Activated CD4-positive, alpha-beta T cell treated with anti-CD3 and anti-CD28 coated beads, Interleukin-10, Interleukin-2, amounts not matched to agents 100 ng/mL and 50 ng/mL, durations not matched to agents 16 hours and 8 hours (primary cell): ENCODE results near the gene C16orf74.

Experiments
- DNase-seq: peaks from one replicate; pipeline ENCODE4 v3.0.0-alpha.2; 2020

Gene C16orf74

DNA sequence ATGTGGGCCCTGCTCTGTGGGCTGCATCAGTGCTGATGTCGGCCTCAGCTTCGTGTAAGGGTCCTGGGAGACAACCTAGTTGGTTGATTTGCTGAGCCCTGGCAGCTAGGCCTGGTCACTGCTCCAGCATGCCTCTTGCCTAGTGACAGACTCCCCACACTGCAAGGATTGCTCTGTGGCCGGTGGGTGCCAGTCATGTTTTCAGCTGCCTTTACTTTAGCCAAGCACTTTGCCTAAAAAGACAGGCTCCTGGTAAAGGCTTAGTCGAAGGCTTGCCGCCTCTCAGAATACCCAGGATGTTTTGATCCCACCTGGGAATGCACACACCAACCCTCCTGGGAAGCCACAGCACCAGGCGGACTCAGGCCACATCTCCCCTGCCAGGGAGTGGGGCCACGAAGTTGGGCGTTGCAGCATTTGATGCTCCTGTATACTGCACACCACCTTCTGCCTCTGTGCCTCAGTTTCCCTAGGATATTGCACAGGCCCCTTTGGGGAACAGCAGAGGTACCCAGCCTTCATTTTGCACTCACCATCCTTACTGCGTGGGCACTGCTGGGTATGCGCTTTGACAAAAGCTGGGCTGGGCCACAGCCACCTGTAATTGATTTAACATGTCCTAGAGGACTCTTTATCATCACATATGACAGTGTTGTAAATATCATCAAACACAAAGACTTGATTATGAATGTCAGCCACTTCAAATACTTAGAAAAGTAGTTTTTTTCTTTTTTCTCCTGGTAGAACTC, 82.0 kb downstream of the C16orf74 start:
- no peak for DNase-seq

DNA sequence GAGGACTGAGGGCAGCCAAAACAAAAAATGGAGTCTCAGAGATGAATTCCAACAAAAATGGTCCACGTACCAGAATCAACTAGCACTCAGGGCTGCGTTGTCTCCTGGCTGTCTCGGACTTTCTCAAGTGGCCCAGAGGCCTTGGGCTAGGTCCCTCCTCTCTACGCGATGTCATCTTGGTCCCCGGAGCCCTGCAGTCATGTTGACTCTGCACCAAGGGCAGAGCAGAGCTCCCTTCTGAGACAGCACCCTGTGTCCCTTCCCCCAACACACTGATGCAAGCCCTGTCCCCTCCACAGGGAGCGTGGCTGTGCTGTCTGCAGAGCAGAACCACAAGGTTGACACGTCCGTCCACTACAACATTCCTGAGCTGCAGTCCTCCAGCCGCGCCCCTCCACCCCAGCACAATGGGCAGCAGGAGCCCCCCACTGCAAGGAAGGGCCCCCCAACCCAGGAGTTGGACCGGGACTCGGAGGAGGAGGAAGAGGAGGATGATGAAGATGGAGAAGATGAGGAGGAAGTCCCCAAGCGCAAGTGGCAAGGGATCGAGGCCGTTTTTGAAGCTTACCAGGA, 83.0 kb downstream of the C16orf74 start:
- DNase-seq, result no peak

DNA sequence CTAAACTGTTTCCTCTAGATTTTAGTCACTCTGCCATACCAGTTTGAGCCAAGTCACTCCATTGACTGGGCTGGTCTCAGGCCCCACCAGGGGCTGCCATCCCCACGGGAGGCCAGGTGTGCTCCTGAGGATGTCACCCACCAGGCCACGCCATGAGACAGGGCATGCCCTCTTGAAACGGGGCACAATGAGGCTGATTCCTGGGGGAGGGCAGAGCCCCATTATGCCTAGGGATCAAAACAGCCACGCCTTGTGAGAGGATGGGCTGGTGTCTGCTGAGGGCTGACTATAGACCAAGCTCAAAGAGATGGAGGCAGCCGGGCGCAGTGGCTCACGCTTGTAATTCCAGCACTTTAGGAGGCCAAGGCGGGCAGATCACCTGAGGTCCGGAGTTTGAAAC, 83.6 kb downstream of the C16orf74 start:
- no peak for DNase-seq

DNA sequence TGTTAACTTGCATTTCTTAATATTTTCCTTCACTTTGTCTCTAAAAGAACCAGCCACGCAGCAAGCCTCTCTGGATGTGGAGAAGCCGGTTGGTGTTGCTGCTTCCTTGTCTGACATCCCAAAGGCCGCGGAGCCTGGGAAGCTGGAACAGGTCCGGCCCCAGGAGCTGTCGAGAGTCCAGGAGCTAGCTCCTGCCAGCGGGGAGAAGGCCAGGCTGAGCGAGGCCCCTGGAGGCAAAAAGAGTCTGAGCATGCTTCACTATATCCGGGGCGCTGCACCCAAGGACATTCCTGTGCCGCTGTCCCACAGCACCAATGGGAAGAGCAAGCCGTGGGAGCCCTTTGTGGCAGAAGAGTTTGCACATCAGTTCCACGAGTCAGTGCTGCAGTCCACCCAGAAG, 85.0 kb downstream of the C16orf74 start:
- DNase-seq, result no peak

DNA sequence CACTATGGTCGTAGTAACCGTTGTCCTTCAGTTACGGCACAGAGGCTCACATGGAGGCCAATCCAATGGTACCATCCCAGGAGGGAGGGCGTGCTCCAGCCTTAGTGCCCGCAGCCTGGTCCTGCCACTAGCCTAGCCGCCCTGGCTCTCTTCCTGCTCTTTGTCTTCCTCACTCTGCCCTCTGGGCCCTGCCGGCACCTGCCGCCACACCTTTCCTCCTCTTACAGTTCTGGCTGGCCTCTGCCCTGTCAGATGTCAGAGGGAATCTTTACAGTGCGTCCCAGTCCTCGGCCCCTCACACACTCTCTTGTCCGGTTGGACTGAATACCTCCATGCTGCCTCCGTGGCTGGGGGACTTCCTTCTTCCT, 85.5 kb downstream of the C16orf74 start:
- DNase-seq, result no peak

DNA sequence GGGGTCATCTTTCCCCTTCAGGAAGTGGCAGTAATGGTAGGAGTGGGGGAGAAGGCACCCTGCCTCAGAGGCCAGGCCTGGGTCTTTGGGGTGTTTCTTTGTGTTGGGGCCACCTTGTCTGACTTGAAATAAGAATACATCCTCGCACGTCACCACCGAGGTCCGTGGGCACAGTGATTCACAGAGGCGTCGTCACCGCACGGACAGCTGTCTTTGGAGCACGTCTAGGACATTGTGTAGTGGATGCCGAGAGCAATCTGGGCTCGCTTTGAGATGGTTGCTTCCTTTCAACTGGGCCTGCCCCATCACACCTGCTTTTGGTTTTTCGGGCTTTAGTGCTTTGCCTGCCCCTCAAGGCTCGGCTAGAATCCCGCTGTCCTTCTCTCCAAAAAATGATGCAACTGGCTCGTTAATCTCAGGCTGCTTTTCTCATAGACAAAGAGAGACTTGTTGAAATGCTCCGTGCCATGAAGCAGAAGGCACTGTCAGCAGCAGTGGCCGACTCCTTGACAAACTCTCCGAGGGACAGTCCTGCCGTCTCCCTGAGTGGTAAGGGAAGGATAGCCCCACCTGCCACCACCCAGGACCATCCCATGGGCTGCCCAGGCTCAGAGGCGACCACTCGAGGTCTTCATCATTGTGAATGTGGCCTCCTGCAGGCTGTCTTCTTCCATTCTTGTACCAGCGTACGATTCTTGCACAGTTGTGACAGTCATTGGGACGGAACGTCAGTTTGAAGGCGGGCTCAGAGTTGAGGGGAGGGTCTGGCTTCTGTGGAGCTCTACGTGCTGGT, 86.1 kb downstream of the C16orf74 start:
- no peak for DNase-seq

DNA sequence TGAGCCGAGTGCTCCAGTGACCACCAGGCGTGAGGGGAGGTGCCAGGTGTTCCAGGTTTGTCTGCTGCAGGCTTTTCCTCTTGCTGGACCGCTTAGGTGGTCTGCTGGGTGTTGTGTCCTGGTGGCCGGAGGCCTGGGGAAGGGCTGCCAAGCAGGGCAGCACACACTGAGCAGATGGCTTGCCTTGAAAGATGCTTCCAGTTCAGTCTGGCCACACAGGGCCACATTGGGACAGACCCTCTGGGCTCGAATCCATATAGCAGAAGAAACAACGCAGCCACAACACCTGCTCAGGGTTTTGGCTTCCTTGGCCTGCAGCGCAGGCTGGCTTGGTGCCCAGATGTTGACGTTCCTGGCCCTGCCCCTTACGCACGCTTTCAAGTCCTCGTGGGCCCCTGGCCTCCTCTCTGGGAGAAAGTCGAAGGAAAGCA, 87.0 kb downstream of the C16orf74 start:
- no peak for DNase-seq

DNA sequence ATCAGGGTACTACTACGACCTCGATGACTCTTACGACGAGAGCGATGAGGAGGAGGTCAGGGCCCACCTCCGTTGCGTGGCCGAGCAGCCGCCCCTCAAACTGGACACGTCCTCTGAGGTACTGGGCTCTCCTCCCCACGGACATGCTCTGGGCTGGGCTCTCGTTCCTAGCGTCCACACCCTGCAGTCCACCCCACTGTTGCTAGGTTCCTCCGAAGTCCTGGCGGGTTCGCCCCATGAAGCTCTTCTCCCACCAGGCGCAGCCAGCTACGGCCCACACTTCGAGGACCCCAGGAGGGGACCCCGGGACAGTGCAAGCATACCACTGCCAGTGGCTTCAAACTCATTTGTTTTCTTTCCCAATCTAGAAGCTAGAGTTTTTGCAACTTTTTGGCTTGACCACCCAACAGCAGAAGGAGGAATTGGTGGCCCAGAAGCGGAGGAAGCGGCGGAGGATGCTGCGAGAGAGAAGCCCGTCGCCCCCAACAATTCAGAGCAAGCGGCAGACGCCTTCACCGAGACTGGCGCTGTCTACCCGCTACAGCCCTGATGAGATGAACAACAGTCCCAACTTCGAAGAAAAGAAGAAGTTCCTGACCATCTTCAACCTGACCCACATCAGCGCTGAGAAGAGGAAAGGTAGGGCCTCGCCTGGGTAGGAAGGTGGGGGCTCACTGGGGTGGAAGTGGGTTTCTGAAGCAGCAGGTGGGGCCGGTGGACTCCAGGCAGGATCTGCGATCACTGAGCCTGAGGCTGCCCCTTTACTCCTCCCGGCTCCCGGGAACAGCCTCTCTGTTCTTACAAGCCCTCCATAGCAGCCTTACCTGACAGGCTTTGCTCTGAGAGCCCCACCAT, 87.7 kb downstream of the C16orf74 start:
- no peak for DNase-seq

DNA sequence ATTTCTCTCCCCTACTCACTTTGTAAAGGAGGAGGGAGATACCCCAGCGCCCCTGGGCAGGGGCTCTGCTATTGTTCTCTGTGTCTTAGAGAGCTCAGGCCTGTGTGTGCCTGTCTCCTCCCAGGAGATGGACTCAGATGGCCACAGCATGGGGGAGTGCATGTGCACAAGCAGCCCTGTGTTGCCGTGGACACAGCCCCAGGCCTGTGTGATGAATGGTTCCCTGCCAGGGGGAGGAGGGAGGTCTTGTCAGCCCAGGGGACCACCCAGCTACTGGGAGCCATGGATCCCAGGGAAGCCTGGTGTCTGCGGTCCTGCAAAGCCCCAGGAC, 88.4 kb downstream of the C16orf74 start:
- no peak for DNase-seq

DNA sequence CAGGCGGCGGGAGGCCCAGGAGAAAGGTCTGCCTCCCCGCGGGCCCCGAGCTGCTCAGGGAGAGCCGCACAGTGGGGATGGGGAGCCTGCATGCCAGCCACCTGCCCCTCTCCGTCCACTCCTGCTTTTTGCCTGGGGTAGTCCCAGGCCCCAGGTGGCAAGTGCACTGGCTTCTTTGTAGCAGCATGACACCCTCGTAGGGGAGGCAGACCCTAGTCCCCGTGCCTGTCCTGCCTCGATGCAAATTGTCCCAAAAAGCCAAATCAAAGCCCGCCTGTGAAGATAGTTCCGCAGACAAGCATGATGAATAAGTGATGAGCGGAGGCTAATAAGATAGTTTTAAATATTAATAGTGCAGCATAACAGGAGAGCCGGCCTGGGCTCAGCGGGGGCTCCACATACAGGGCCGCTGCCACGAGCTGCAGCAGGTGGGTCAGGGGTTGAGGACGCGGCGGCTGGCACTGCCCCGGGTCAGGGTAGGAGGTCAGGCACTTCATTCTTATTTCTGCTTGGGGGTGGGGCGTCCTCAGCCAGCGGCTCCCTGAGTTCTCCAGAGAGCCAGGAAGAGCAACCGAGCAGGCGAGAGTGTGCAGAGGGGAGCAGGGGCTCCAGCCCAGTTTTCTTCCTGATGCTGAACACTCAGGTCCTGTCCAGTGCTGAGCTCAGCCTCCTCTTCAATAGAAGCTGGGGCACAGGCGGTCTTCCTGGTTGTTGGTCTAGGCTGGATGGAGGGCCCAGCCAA, 89.0 kb downstream of the C16orf74 start:
- DNase-seq, result no peak

DNA sequence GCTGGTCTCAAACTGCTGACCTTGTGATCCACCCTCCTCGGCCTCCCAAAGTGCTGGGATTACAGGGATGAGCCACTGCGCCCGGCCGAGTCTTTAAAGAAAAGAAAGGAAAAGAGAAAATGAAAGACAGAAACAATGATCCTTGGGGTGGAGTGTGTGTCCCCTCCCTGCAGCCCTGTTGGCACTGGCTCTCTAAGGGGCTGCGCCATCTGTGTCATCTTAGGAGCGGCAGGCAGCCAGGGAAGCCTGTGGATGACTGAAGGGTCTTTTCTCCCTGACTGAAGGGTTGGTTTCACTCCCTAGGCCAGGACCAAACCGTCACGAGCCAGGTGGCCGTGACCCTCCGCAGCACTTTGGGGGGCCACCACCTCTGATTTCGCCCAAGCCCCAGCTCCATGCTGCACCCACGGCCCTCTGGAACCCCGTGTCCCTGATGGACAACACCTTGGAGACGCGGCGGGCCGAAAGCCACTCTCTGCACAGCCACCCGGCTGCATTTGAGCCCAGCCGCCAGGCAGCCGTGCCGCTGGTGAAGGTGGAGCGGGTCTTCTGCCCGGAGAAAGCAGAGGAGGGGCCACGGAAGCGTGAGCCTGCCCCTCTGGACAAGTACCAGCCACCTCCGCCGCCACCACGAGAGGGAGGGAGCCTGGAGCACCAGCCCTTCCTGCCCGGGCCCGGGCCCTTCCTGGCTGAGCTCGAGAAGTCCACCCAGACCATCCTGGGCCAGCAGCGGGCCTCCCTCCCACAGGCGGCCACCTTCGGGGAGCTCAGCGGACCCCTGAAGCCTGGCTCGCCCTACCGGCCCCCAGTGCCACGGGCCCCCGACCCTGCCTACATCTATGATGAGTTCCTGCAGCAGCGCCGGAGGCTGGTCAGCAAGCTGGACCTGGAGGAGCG, 89.8 kb downstream of the C16orf74 start:
- DNase-seq, result no peak

DNA sequence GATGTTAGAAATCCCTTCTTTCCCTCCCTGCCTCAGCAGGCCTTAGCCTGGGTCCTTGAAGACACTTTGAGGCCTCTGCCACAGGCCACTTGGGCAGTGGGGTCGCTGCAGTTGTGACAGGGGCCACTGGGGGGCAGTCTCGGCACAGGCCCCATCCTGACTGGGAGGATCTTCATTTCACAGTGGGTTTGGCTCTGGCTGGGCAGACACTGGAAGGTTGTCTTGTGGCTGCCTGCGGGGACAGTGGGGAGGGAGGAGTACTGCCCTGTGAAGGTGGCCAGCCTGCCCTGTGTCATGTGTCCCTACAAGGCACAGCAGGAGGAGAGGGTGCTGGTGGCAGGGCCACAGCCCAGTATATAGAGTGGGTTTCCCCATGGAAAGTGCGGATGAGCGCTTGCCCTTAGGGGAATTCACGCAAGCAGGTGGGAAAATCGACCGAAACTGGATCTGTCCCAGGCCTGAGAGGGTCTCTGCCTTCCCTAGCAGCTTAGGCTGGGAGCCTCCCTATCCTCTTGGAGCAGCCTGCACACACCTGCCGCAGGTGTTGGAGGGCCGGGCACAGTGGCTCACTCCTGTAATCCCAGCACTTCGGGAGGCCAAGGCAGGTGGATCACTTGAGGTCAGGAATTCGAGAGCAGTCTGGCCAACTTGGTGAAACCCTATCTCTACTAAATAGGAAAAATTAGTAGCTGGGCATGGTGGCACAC, 90.9 kb downstream of the C16orf74 start:
- DNase-seq, result peak; percentile 71

DNA sequence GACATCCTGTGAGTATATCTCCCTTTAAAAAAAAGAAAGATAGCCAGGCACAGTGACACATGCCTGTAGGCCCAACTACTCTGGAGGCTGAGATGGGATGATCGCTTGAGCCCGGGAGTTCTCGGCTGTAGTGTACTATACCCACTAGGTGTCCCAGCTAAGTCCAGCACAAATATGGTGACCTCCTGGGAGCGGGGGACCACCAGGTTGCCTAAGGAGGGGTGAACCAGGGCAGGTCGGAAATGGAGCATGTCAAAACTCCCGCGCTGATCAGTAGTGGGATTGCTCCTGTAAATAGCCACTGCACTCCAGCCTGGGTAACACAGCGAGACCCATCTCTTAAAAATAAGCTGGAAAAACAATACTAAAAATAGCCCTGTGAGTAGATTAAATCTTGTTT, 91.6 kb downstream of the C16orf74 start:
- no peak for DNase-seq

DNA sequence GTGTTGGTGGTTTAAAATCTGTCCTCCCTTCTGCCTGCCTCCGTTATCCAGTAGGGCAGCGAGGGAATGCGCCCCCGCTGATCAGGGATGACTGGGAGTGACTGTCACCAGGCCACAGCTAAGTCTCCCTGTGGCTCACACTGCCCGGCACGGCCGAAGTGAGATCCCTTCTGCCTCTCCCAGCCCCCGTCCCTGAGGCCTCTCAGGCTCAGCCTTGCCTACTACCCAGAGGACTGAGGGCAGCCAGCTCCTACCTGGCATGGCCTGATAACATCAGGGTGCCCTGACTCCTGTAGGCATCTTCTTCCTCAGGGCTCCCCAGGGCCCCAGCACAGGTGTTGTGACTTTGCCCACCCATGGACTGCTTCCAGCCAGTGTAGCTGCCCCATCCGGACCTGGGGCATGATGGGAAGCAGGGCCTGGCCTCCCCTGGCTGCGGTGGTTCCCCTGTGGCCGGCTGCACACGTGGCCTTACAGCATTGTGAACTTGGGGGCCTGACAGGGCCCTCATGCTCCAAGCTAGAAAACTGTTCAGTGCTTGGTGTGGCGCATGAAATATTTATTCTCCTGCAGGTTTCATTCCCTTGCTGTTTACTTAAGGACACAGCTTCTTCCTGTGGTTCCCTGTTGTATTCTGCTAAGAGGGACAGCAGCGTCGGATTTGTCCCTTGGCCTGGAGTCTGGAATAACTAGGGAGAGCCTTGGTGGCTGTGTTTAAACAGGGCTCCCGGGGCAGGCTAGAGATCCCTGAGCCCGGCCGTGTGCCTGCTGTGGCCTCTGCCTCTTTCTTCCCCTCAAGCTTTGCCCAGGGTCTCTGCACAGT, 92.2 kb downstream of the C16orf74 start:
- DNase-seq, result no peak

DNA sequence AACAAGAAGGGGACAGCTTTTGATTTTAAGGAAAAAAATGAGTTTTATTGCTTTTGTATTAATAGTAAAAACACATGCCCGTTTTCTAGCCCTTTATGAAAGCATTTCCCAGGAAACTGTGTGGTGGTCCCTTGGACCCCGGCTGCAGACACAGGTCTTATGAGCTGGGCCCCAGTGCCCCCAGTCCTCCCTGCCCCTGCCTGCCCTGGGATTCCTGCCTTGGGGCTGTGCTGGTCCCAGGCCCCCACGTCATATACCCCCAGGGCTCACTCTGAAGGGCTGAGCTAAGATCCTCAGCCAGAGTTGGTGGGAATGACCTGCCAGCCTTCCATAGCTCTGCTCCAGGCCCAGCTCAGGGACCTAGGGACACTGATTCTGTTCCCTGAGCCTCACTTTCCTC, 92.9 kb downstream of the C16orf74 start:
- no peak for DNase-seq
